ENCODE measurements around the gene GALNT2.

Gene GALNT2

GRCh38 chr1:230114237-230114651 lies 47.2 kb downstream of the GALNT2 start:
- no peak overlapping the region for H3K4me3 ChIP-seq (ENCODE audit: low read depth, low read length)
- no peaks in the 10 kb centered on the region for H3K36me3 ChIP-seq (ENCODE audit: control insufficient read depth, insufficient read depth, low read length)
- H3K4me1 ChIP-seq (ENCODE audit: control insufficient read depth, insufficient read depth, low read length): peaks cover 33% of the 10 kb centered on the region
- H3K27ac ChIP-seq (ENCODE audit: low read depth, low read length): no peak overlapping the region
- no peaks in the 10 kb centered on the region for H3K27me3 ChIP-seq (ENCODE audit: control insufficient read depth, insufficient read depth, low read length)
- H3K9ac ChIP-seq (ENCODE audit: low read length): no peak overlapping the region
- no peaks in the 10 kb centered on the region for H3K9me3 ChIP-seq (ENCODE audit: control insufficient read depth, insufficient read depth, low read depth, low read length)

- Histone ChIP-seq H3K4me1 (ENCODE audit: control insufficient read depth, insufficient read depth, low read length) (peaks cover 22% of the 10 kb centered on the region), H3K27me3 (ENCODE audit: control insufficient read depth, insufficient read depth, low read length) (no peaks in the 10 kb centered on the region), H3K9ac (ENCODE audit: low read length) (no peak overlapping the region), H3K9me3 (ENCODE audit: control insufficient read depth, insufficient read depth, low read depth, low read length) (no peaks in the 10 kb centered on the region), H3K4me3 (ENCODE audit: low read depth, low read length) (no peak overlapping the region), H3K36me3 (ENCODE audit: control insufficient read depth, insufficient read depth, low read length) (no peaks in the 10 kb centered on the region), H3K27ac (ENCODE audit: low read depth, low read length) (no peak overlapping the region)
These were observed 50.7 kb downstream of the GALNT2 start for GRCh38 chr1:230117694-230118093.

- Histone ChIP-seq H3K27me3 (ENCODE audit: control insufficient read depth, insufficient read depth, low read length) (no peaks in the 10 kb centered on the region), H3K36me3 (ENCODE audit: control insufficient read depth, insufficient read depth, low read length) (no peaks in the 10 kb centered on the region), H3K27ac (ENCODE audit: low read depth, low read length) (no peak overlapping the region), H3K4me1 (ENCODE audit: control insufficient read depth, insufficient read depth, low read length) (peaks cover 9% of the 10 kb centered on the region), H3K9ac (ENCODE audit: low read length) (no peak overlapping the region), H3K4me3 (ENCODE audit: low read depth, low read length) (no peak overlapping the region), H3K9me3 (ENCODE audit: control insufficient read depth, insufficient read depth, low read depth, low read length) (no peaks in the 10 kb centered on the region)
These were observed 52.3 kb downstream of the GALNT2 start for GRCh38 chr1:230119340-230119739.

DNA sequence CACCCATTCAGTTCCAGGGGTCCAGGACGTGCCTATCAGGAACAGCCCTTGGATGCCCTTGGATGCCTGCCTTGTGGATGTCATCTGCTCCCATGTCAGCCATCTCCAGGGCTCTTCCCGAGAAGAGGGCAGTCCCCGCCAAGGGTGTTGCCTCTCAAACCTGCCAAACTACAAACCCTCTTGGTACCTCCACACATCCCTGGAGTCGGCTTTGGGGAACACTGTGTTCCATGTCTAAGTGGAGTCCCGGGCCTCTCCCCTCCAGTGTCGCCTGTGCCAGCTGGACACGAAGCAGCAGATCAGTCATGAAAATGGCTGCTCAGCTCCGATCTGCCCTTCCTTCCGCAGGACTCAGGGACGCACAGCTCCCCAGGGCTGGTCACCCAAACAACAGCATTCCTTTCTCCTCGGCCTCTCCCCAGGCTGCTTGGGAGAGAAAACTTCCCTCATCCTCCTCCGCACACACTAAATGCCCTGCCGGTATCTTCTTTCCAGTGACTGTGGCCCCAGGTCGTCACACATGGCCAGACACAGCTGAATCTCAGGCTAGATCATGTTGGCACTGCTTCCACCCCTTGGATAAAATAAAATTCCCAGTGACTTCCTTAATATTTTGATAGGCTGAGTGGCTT lies 53.4 kb downstream of the GALNT2 start:
- H3K4me3 ChIP-seq (ENCODE audit: low read depth, low read length): no peak overlapping the region
- peaks cover 9% of the 10 kb centered on the region for H3K4me1 ChIP-seq (ENCODE audit: control insufficient read depth, insufficient read depth, low read length)
- H3K36me3 ChIP-seq (ENCODE audit: control insufficient read depth, insufficient read depth, low read length): no peaks in the 10 kb centered on the region
- no peak overlapping the region for H3K27ac ChIP-seq (ENCODE audit: low read depth, low read length)
- H3K27me3 ChIP-seq (ENCODE audit: control insufficient read depth, insufficient read depth, low read length): no peaks in the 10 kb centered on the region
- H3K9ac ChIP-seq (ENCODE audit: low read length): no peak overlapping the region
- H3K9me3 ChIP-seq (ENCODE audit: control insufficient read depth, insufficient read depth, low read depth, low read length): no peaks in the 10 kb centered on the region

- peaks cover 14% of the 10 kb centered on the region for H3K4me1 ChIP-seq (ENCODE audit: control insufficient read depth, insufficient read depth, low read length)
- no peak overlapping the region for H3K4me3 ChIP-seq (ENCODE audit: low read depth, low read length)
- no peak overlapping the region for H3K9ac ChIP-seq (ENCODE audit: low read length)
- no peaks in the 10 kb centered on the region for H3K36me3 ChIP-seq (ENCODE audit: control insufficient read depth, insufficient read depth, low read length)
- H3K27ac ChIP-seq (ENCODE audit: low read depth, low read length): no peak overlapping the region
- H3K9me3 ChIP-seq (ENCODE audit: control insufficient read depth, insufficient read depth, low read depth, low read length): no peaks in the 10 kb centered on the region
- H3K27me3 ChIP-seq (ENCODE audit: control insufficient read depth, insufficient read depth, low read length): no peaks in the 10 kb centered on the region
These were observed 53.9 kb downstream of the GALNT2 start for GRCh38 chr1:230120921-230121381.

- Histone ChIP-seq H3K9me3 (ENCODE audit: control insufficient read depth, insufficient read depth, low read depth, low read length) (no peaks in the 10 kb centered on the region), H3K4me1 (ENCODE audit: control insufficient read depth, insufficient read depth, low read length) (peaks cover 24% of the 10 kb centered on the region), H3K9ac (ENCODE audit: low read length) (no peak overlapping the region), H3K36me3 (ENCODE audit: control insufficient read depth, insufficient read depth, low read length) (no peaks in the 10 kb centered on the region), H3K4me3 (ENCODE audit: low read depth, low read length) (no peak overlapping the region), H3K27me3 (ENCODE audit: control insufficient read depth, insufficient read depth, low read length) (no peaks in the 10 kb centered on the region), H3K27ac (ENCODE audit: low read depth, low read length) (no peak overlapping the region)
These were observed 54.9 kb downstream of the GALNT2 start for GRCh38 chr1:230121950-230122349.

GRCh38 chr1:230122366-230123279 lies 55.6 kb downstream of the GALNT2 start:
- peaks cover 31% of the 10 kb centered on the region for H3K4me1 ChIP-seq (ENCODE audit: control insufficient read depth, insufficient read depth, low read length)
- no peak overlapping the region for H3K27ac ChIP-seq (ENCODE audit: low read depth, low read length)

GRCh38 chr1:230123280-230124185 lies 56.5 kb downstream of the GALNT2 start:
- no peak overlapping the region for H3K4me3 ChIP-seq (ENCODE audit: low read depth, low read length)
- no peaks in the 10 kb centered on the region for H3K27me3 ChIP-seq (ENCODE audit: control insufficient read depth, insufficient read depth, low read length)
- H3K27ac ChIP-seq (ENCODE audit: low read depth, low read length): no peak overlapping the region
- H3K36me3 ChIP-seq (ENCODE audit: control insufficient read depth, insufficient read depth, low read length): no peaks in the 10 kb centered on the region
- no peak overlapping the region for H3K9ac ChIP-seq (ENCODE audit: low read length)
- no peaks in the 10 kb centered on the region for H3K9me3 ChIP-seq (ENCODE audit: control insufficient read depth, insufficient read depth, low read depth, low read length)
- H3K4me1 ChIP-seq (ENCODE audit: control insufficient read depth, insufficient read depth, low read length): peaks cover 38% of the 10 kb centered on the region

More at GRCh38 chr1:230122366-230123279, 55.6 kb downstream of the GALNT2 start:
- Histone ChIP-seq H3K27me3 (ENCODE audit: control insufficient read depth, insufficient read depth, low read length) (no peaks in the 10 kb centered on the region), H3K9ac (ENCODE audit: low read length) (no peak overlapping the region), H3K36me3 (ENCODE audit: control insufficient read depth, insufficient read depth, low read length) (no peaks in the 10 kb centered on the region), H3K9me3 (ENCODE audit: control insufficient read depth, insufficient read depth, low read depth, low read length) (no peaks in the 10 kb centered on the region), H3K4me3 (ENCODE audit: low read depth, low read length) (no peak overlapping the region)

DNA sequence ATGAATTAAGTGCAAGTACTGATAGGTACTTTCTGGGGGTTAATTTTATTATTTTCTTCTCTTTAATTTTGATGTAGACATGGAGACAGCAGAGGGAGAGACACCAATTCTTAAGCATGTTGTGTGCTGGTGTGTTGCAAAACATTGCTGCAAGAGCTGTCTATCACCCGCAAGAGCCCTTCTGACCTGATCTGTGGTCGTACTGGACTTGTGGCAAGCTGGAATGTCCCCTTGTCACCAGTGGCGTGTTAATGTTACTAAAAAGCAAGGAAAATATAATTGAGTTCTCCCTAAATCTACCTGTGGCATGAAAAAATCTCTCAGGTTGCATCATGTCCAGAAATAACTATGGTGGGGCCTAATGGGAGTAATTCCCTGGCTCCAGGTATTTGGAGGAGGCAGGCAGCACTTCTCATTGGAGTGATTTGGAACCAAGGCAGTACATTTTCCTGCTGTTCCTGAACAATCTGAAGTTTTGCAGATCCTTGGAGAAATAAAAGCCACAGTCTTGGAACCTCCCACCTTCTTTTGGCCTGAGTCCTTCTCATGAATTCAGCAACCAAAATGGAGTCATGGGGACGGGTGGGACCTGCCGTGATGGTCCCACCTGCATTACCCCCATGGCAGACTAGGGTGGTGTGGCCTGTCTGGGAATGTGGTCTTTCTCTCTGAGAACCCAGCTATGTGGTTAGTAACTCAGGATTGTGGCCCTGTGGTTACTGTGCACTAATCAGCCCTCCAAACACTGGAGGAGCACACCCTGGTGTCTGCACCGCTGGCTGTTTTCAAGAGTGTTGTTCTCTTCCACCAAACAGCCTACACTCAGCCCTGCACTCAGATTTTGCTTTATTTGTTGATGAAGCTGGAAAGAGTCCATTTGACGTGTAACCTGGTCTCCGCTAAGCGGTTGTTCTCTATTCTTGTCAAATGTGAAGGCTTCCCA lies 57.4 kb downstream of the GALNT2 start:
- H3K36me3 ChIP-seq (ENCODE audit: control insufficient read depth, insufficient read depth, low read length): no peaks in the 10 kb centered on the region
- no peaks in the 10 kb centered on the region for H3K9me3 ChIP-seq (ENCODE audit: control insufficient read depth, insufficient read depth, low read depth, low read length)
- no peak overlapping the region for H3K4me3 ChIP-seq (ENCODE audit: low read depth, low read length)
- no peaks in the 10 kb centered on the region for H3K27me3 ChIP-seq (ENCODE audit: control insufficient read depth, insufficient read depth, low read length)
- no peak overlapping the region for H3K27ac ChIP-seq (ENCODE audit: low read depth, low read length)
- H3K4me1 ChIP-seq (ENCODE audit: control insufficient read depth, insufficient read depth, low read length): peaks cover 38% of the 10 kb centered on the region
- no peak overlapping the region for H3K9ac ChIP-seq (ENCODE audit: low read length)

GRCh38 chr1:230125141-230125540 lies 58.1 kb downstream of the GALNT2 start:
- Histone ChIP-seq H3K4me3 (ENCODE audit: low read depth, low read length) (no peak overlapping the region), H3K9ac (ENCODE audit: low read length) (no peak overlapping the region), H3K27ac (ENCODE audit: low read depth, low read length) (no peak overlapping the region)

More at GRCh38 chr1:230125141-230125540, 58.1 kb downstream of the GALNT2 start:
- no peaks in the 10 kb centered on the region for H3K9me3 ChIP-seq (ENCODE audit: control insufficient read depth, insufficient read depth, low read depth, low read length)
- peaks cover 41% of the 10 kb centered on the region for H3K4me1 ChIP-seq (ENCODE audit: control insufficient read depth, insufficient read depth, low read length)
- H3K36me3 ChIP-seq (ENCODE audit: control insufficient read depth, insufficient read depth, low read length): no peaks in the 10 kb centered on the region
- no peaks in the 10 kb centered on the region for H3K27me3 ChIP-seq (ENCODE audit: control insufficient read depth, insufficient read depth, low read length)
